ENCODE measurements around the gene PRPH. TPM values are rescaled to one million over a fixed set of nuclear protein-coding genes. Genes with fewer than 3 reads are reported as not detected.

Gene PRPH
- total RNA-seq, 6 experiments from 2014 or later = not detected

DNA sequence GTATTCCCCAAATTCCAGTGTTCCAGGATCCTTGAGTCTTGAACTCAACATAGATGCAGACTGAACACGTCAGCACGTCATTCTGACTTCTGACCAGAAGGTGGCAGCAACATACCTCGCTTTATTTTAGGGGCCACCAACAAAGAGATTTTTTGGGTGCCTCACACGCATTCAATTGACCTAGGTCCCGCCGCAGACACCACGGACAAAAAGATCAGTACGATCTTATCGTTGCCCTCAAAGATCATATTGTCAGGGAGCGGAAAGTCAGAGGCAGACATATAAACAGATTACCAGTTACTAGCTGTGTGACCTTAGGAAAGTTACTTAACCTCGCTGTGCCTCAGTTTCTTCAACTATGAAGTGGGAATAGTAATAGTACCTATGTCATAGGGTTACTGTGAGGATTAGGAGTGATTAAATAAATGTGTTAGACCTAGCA lies 6.5 kb upstream of the PRPH start:
- no peaks in the 10 kb centered on the region for H3K9me3 ChIP-seq
- DNase-seq = no peak
- intact Hi-C loops (cut with DNase I) = no loop called here

DNA sequence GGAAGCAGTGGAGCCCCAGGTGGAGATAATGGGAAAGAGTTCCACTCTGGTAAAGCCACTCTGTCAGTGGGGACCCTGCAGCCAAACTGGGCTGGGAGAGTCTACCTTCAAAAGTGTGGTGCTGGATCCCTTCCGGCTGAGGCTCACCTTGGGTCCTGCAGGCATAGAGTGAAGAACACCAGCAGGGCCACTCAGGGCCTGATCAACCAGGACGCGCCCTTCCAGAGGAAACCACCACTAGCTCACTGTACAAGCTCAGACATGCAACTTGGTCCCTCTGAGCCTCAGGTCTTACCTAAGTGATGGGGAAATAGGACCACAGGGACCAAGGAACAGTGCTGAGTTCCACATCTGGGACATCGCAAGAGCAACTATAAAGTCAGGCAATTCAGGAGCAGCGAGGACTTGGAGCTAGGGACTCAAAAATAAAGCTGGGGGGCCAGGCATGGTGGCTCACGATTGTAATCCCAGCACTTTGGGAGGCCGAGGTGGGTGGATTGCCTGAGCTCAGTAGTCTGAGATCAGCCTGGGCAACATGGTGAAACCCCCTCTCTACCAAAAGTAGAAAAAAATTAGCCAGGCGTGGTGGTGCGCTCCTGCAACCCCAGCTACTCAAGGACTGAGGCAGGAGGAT lies 5.9 kb upstream of the PRPH start:
- Histone ChIP-seq H3K27ac (no peak overlapping the region), H3K27me3 (no peaks in the 10 kb centered on the region), H3K9me3 (no peaks in the 10 kb centered on the region), H3K36me3 (no peaks in the 10 kb centered on the region), H3K4me1 (no peaks in the 10 kb centered on the region), H3K4me3 (no peak overlapping the region)
- TF ChIP-seq, protein P1, sequence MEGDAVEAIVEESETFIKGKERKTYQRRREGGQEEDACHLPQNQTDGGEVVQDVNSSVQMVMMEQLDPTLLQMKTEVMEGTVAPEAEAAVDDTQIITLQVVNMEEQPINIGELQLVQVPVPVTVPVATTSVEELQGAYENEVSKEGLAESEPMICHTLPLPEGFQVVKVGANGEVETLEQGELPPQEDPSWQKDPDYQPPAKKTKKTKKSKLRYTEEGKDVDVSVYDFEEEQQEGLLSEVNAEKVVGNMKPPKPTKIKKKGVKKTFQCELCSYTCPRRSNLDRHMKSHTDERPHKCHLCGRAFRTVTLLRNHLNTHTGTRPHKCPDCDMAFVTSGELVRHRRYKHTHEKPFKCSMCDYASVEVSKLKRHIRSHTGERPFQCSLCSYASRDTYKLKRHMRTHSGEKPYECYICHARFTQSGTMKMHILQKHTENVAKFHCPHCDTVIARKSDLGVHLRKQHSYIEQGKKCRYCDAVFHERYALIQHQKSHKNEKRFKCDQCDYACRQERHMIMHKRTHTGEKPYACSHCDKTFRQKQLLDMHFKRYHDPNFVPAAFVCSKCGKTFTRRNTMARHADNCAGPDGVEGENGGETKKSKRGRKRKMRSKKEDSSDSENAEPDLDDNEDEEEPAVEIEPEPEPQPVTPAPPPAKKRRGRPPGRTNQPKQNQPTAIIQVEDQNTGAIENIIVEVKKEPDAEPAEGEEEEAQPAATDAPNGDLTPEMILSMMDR (IDR thresholded peaks at IDR 0.05) = no peak
- TF ChIP-seq POLR2A (IDR thresholded peaks at IDR 0.05) = no peak
- ATAC-seq (no peak), DNase-seq (no peak)
- WGBS (ENCODE audit: insufficient coverage, low coverage, low lambda C conversion rate, missing lambda C conversion rate) = 73% methylated on average over 6 of the region's 9 CpGs
- intact Hi-C loops (cut with DNase I) = no loop called here

More for the DNA sequence above, 6.5 kb upstream of the PRPH start:
- Histone ChIP-seq H3K27me3 (no peaks in the 10 kb centered on the region), H3K4me1 (no peaks in the 10 kb centered on the region), H3K4me3 (no peak overlapping the region), H3K36me3 (no peaks in the 10 kb centered on the region), H3K27ac (no peak overlapping the region)
- peak; percentile 70 to 88 (median 84) for ATAC-seq
- WGBS (ENCODE audit: insufficient coverage, low coverage, low lambda C conversion rate, missing lambda C conversion rate) = 7% methylated on average over 11 of the region's 11 CpGs
- TF ChIP-seq, protein P1 (IDR thresholded peaks at IDR 0.05) = peak; percentile 76 to 88 (median 82)
- TF ChIP-seq POLR2A (IDR thresholded peaks at IDR 0.05) = no peak

DNA sequence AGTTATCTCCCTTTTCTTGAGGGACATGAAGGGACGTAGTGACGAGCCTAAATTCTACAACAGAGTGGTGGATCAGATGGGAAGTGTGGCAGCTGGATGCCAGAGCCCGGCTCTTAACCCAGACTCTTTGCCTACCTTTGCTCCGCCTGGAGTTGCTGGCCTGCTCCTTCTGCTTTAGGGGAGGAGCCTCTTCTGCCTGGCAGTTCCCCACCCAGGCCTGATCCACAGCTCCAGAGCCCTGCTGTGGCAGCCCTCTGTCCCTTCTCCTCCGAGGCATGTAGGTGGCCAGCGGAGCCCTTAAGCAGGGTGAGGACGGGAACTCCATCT lies 2.3 kb upstream of the PRPH start:
- H3K27me3 ChIP-seq = peaks cover 14 to 17% of the 10 kb centered on the region in 2 donors
- ATAC-seq (no peak), DNase-seq (no peak)
- H3K36me3 ChIP-seq = no peaks in the 10 kb centered on the region
- TF ChIP-seq, protein P1 (IDR thresholded peaks at IDR 0.05) = no peak
- no peak for TF ChIP-seq POLR2A (IDR thresholded peaks at IDR 0.05)
- intact Hi-C loops (cut with DNase I) = no loop called here
- H3K4me1 ChIP-seq = no peaks in the 10 kb centered on the region
- H3K27ac ChIP-seq = no peak overlapping the region
- 63% methylated on average over 3 of the region's 7 CpGs for WGBS (ENCODE audit: insufficient coverage, low coverage, low lambda C conversion rate, missing lambda C conversion rate)
- H3K4me3 ChIP-seq = no peak overlapping the region
- no peaks in the 10 kb centered on the region for H3K9me3 ChIP-seq

DNA sequence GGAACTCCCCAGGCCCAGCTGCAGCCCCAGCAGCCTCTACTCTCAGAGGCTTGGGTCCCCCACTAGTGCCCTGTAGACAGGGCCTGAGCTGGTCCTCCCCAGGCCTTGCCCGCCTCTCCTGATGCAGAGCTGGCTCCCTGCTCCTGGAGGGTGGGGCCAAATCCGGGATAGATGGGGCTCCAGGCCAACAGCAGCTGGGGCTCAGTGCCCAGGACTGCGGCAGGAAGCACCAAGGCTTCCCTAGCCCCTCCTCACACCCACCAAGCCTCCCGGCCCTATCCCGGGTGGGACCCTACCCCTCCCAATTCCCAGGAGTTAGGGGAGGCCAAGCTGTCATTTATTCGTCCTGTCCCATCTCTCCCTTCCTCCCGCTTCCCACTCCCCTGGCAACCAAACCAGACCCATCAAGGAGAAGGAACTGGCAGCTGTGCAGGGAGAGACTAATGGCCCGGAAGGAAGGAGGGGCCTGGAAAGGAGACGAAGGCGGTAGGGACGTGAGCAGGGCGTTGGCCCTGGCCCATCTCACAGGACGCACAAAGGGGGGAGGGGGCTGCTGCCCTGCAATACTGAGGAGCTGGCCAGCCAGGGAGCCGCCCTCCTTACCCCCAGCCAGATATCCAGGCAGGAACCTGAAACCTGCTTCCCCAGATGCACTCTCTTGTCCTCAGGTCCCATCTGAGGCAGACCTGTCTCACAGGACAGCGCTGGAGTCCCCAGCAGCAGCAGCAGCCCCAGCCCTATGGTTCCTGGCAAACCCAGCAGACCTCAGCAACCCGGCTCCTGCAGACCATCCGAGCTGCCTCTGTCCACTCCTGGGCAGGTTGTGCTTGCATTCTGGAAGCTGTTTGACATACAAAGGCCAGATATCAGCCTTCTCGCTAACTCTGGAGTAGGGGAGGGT lies 1.6 kb upstream of the PRPH start:
- TF ChIP-seq, protein P1 (IDR thresholded peaks at IDR 0.05) = no peak
- no peak for TF ChIP-seq POLR2A (IDR thresholded peaks at IDR 0.05)
- intact Hi-C loops (cut with DNase I) = no loop called here
- no peak overlapping the region for H3K4me3 ChIP-seq
- H3K27me3 ChIP-seq = peaks cover 14 to 23% of the 10 kb centered on the region in 2 donors
- H3K27ac ChIP-seq = no peak overlapping the region
- no peaks in the 10 kb centered on the region for H3K36me3 ChIP-seq
- ATAC-seq (peak in 2 of 4 donors; percentile 8 to 9), DNase-seq (no peak)
- H3K4me1 ChIP-seq = no peaks in the 10 kb centered on the region
- 40% methylated on average over 11 of the region's 18 CpGs for WGBS (ENCODE audit: insufficient coverage, low coverage, low lambda C conversion rate, missing lambda C conversion rate)
- no peaks in the 10 kb centered on the region for H3K9me3 ChIP-seq
